ENCODE data around the gene DTHD1.

DNA sequence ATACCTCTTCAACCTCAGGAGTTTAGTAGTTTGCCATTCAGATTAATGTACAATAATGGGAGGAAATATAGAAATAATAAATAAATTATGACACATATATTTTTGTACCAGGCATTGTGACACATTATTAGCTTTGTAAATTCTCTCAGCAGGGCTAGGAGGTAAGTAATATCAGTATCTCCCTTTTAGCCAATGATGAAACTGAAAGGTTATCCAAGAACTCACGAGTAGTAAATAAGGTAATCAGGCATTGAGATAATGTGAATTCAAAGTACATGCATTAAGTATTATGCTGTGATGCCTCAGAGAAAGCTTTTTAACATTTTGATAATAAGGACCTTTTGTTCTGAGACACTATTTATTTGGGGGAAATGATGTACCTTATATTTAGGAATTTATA is 31.8 kb upstream of the DTHD1 start:
- TF ChIP-seq POLR2AphosphoS5 (IDR thresholded peaks at IDR 0.05) (no peak), POLR2A (IDR thresholded peaks at IDR 0.05) (no peak)
- TF ChIP-seq, protein P1, sequence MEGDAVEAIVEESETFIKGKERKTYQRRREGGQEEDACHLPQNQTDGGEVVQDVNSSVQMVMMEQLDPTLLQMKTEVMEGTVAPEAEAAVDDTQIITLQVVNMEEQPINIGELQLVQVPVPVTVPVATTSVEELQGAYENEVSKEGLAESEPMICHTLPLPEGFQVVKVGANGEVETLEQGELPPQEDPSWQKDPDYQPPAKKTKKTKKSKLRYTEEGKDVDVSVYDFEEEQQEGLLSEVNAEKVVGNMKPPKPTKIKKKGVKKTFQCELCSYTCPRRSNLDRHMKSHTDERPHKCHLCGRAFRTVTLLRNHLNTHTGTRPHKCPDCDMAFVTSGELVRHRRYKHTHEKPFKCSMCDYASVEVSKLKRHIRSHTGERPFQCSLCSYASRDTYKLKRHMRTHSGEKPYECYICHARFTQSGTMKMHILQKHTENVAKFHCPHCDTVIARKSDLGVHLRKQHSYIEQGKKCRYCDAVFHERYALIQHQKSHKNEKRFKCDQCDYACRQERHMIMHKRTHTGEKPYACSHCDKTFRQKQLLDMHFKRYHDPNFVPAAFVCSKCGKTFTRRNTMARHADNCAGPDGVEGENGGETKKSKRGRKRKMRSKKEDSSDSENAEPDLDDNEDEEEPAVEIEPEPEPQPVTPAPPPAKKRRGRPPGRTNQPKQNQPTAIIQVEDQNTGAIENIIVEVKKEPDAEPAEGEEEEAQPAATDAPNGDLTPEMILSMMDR (IDR thresholded peaks at IDR 0.05 in 8 of 11, conservative IDR thresholded peaks at IDR 0.05 in 3 of 11) = no peak
